ENCODE results near the gene LGALS7.
"Not testable (repeated sequence)": the region's sequence is repeated elsewhere in the genome, so short reads cannot be mapped to it uniquely, and the experiment has no call there.

Gene LGALS7

DNA sequence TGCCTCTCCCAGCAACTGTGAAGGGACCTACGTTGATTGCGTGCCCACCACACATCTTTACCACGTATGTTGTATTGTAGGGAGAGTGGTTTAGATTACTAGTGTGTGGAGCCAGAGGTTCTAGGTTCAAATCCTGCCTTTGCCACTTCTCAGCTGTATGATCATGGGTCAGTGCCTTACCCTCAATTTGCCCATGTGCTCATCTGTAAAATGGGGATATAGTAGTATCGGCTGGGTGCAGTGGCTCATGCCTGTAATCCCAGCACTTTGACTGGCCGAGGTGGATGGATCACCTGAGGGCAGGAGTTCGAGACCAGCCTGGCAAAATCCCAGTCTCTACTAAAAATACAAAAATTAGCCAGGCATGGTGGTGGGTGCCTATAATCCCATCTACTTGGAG, 40.0 kb upstream of the LGALS7 start:
- peak overlapping the region; percentile 40; the same call in 1 of the 2 replicates for H3K27ac ChIP-seq
- TF ChIP-seq, protein P1, sequence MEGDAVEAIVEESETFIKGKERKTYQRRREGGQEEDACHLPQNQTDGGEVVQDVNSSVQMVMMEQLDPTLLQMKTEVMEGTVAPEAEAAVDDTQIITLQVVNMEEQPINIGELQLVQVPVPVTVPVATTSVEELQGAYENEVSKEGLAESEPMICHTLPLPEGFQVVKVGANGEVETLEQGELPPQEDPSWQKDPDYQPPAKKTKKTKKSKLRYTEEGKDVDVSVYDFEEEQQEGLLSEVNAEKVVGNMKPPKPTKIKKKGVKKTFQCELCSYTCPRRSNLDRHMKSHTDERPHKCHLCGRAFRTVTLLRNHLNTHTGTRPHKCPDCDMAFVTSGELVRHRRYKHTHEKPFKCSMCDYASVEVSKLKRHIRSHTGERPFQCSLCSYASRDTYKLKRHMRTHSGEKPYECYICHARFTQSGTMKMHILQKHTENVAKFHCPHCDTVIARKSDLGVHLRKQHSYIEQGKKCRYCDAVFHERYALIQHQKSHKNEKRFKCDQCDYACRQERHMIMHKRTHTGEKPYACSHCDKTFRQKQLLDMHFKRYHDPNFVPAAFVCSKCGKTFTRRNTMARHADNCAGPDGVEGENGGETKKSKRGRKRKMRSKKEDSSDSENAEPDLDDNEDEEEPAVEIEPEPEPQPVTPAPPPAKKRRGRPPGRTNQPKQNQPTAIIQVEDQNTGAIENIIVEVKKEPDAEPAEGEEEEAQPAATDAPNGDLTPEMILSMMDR (conservative IDR thresholded peaks at IDR 0.05), result no peak

DNA sequence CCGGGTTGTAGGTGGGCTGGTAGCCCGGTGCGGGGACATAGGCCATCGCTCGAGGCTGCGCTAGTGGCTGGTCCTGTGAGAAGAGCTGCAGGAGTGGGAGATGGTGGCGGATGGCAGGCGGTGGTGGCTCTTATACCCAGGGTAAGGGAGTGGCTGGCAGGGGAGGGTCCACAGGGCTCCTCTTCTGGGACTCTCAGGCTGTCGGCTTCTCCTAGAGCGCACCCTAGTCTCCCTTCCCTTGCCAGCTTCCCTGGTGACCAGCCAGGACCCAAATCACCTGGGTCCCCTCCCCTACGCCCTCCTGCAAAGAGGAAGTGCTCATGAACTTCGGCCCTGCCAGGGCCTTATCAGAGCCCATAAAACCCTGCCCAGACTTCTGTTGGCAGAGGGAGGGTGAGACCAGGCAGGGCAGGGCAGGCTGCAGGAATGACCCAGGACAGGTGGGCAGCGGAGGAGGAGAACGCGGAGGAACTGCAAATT, 39.6 kb upstream of the LGALS7 start, which contains the start of gene LGALS4:
TSS of gene LGALS4 (minus strand) at position 105 of the 480 bp plus-strand sequence. CDS start at position 46, 59 bp downstream.
- TF ChIP-seq, protein P1 (conservative IDR thresholded peaks at IDR 0.05), result no peak
- H3K27ac ChIP-seq, result peak within 1 kb of the TSS; percentile 40; the same call in 1 of the 2 replicates

DNA sequence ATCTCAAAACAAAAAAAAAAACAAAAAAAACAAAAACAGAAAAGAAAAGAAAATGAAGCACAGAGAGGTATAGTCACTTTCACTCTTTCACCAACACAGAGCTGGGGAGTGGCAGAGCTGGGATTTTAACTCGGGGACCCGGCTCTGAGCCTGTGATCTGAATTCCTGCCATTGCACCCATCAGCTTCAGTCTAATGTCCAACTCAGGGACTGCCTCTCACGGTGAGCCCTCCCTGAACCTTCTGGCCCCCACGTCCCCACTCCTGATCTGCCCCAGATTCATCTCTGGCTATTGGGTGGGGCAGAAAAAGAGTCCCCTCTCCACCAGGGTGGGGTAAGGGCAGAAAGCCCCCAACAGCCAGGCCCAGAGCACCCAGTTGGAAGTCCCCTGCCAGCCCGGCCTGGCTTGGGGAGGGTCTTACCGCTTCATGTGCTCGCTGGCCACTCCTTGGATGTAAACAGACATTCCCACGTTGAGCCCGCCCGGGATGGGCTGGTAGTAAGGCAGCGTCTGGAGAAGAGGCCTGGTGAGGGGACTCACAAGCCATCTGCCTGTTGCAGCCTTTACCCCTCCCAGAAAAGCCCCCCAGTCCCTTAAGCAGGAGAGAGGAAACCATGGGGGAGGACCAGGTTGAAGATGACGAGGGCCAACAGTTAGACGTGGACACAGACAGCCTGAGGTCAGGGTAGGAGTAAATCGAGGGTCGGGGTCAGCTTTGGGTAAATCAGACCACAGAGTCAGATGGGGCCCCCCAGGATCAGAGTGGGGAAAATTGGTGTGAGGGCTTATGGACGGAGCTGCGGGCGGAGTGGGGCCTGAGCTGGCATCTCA, 38.9 kb upstream of the LGALS7 start:
- TF ChIP-seq, protein P1 (conservative IDR thresholded peaks at IDR 0.05), result no peak
- peak overlapping the region; percentile 40; the same call in 1 of the 2 replicates for H3K27ac ChIP-seq

DNA sequence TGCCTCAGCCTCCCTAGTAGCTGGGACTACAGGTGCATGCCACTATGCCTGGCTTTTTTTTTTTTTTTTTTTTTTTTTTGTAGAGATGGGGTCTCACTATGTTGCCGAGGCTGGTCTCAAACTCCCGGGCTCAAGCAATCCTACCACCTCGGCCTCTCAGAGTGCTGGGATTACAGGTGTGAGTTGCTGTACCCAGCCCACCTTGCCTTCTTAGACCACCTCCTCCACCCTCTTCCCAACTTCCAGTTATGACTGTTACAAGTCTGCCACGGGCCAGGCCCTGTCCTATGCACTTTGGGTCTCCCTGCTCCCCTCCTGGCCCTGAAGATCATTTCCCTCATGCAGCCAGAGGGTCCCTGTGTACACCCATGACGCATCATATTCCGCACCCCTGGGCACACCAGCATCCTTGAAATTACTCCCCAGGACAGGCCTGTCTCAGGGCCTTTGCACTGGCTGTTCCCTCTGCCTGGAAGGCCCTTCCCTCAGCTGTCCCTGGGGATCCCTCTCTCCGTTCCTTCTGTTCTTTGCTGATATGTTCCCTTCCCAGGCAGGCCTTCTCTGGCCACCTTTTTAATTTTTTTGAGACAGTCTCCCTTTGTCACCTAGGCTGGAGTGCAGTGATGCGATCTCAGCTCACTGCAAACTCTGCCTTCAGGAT, 36.4 kb upstream of the LGALS7 start:
- H3K27ac ChIP-seq, result no peak overlapping the region
- TF ChIP-seq, protein P1 (conservative IDR thresholded peaks at IDR 0.05), result no peak

DNA sequence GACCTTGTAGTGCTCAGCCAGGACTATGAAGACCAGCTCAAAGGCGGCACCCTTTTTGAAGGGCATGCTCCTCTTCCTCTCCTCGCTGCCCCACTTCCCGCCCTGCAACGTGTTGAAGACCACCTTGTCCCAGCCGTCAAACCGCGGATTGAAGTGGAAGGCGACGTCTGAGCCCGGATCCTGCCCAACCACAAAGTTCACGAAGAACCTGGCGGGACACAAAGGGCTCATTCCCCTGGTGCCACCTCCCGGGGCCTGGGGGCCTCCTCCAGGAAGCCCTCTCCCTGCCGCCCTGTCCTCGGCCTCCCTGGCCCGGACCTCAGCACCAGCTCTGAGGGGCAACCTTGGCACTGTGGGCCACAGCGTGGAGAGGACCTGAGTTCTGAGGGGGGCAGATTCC, 35.4 kb upstream of the LGALS7 start:
- TF ChIP-seq, protein P1 (conservative IDR thresholded peaks at IDR 0.05), result no peak
- no peak overlapping the region for H3K27ac ChIP-seq

DNA sequence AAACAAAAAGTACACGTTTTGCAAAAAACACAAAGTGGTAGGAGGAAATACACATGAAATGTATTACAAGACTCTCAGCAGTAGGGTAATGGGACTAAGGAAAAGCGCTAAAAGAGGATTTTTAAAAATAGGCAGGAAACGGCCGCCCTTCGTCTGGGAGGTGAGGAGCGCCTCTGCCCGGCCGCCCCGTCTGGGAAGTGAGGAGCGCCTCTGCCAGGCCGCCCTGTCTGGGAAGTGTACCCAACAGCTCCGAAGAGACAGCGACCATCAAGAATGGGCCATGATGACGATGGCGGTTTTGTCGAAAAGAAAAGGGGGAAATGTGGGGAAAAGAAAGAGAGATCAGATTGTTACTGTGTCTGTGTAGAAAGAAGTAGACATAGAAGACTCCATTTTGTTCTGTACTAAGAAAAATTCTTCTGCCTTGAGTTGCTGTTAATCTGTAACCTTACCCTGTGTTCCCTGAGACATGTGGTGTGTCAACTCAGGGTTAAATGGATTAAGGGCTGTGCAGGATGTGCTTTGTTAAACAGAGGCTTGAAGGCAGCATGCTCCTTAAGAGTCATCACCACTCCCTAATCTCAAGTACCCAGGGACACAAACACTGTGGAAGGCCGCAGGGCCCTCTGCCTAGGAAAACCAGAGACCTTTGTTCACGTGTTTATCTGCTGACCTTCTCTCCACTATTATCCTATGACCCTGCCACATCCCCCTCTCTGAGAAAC, 34.2 kb upstream of the LGALS7 start:
- not testable (repeated sequence) for H3K27ac ChIP-seq

DNA sequence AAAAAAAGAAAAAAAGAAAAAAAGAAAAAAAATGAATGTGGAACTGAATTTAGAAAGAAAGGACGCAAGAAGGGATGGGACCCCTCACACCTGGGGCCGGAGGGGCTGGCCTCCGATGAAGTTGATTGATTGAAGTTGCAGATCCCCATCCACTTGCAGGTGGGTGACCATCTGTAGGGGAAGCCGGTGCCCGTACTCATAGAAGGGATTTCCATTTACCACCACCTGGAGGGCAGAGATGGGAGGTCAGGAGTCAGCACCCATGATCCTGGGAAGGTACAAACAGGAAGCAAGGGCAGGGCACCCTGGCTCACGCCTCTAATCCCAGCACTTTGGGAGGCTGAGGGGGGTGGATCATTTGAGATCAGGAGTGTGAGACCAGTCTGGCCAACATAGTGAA, 33.1 kb upstream of the LGALS7 start:
- no peak overlapping the region for H3K27ac ChIP-seq
- TF ChIP-seq, protein P1 (conservative IDR thresholded peaks at IDR 0.05), result no peak

Measured in VCaP (cell line).